ENCODE data around the gene BCL11B. TPM values are rescaled to one million over a fixed set of nuclear protein-coding genes. Genes with fewer than 3 reads are reported as not detected.

Gene BCL11B
- total RNA-seq, 2 experiments from 2014 or later = not detected

GRCh38 chr14:99147366-99147740 is 124.6 kb downstream of the BCL11B start:
- no peaks in the 10 kb centered on the region for H3K9me3 ChIP-seq (ENCODE audit: low read length)
- no peaks in the 10 kb centered on the region for H4K20me1 ChIP-seq (ENCODE audit: insufficient read depth, low read length)
- no peak overlapping the region for H3K27ac ChIP-seq (ENCODE audit: low read depth, low read length, poor library complexity, severe bottlenecking)
- H3K36me3 ChIP-seq (ENCODE audit: insufficient read depth, low read length) = no peaks in the 10 kb centered on the region
- H3K4me3 ChIP-seq (ENCODE audit: low read depth, low read length, poor library complexity, severe bottlenecking) = no peak overlapping the region
- ChIA-PET POLR2A (interaction anchor here (0.7 kb wide), 1 partner anchor 143 kb away, joined by 3 read pairs; no protein-coding TSS in a partner anchor), CTCF (ENCODE audit: unreplicated experiment) (no interaction called here)
- no peaks in the 10 kb centered on the region for H3K9me2 ChIP-seq (ENCODE audit: insufficient read depth, low read length)
- BruUV-seq (replicated peaks) = no TSS peak
- no peak overlapping the region for H3K4me2 ChIP-seq (ENCODE audit: low read length)
- DNase-seq (ENCODE audit: low spot score) = no peak
- TF ChIP-seq EZH2phosphoT487 (IDR thresholded peaks at IDR 0.05; ENCODE audit: borderline replicate concordance, low read depth, low read length) (no peak), CTCF (conservative IDR thresholded peaks at IDR 0.05; ENCODE audit: low read length) (no peak)
- intact Hi-C loops (cut with micrococcal nuclease; ENCODE audit: unreplicated experiment) = no loop called here
- peaks cover 3% of the 10 kb centered on the region for H3K4me1 ChIP-seq (ENCODE audit: insufficient read depth, low read length, poor library complexity, severe bottlenecking)
- no peaks in the 10 kb centered on the region for H3K79me2 ChIP-seq (ENCODE audit: insufficient read depth, low read depth, low read length)
- no peak overlapping the region for H2AFZ ChIP-seq (ENCODE audit: low read length)

- no peak for TF ChIP-seq CTCF (conservative IDR thresholded peaks at IDR 0.05; ENCODE audit: low read length)
- TF ChIP-seq EZH2phosphoT487 (IDR thresholded peaks at IDR 0.05; ENCODE audit: borderline replicate concordance, low read depth, low read length) = no peak
- no TSS peak for BruUV-seq (replicated peaks)
- Histone ChIP-seq H3K9me3 (ENCODE audit: low read length) (no peaks in the 10 kb centered on the region), H3K9me2 (ENCODE audit: insufficient read depth, low read length) (no peaks in the 10 kb centered on the region), H3K4me2 (ENCODE audit: low read length) (no peak overlapping the region), H3K4me3 (ENCODE audit: low read depth, low read length, poor library complexity, severe bottlenecking) (no peak overlapping the region), H3K79me2 (ENCODE audit: insufficient read depth, low read depth, low read length) (no peaks in the 10 kb centered on the region), H3K27ac (ENCODE audit: low read depth, low read length, poor library complexity, severe bottlenecking) (no peak overlapping the region), H4K20me1 (ENCODE audit: insufficient read depth, low read length) (no peaks in the 10 kb centered on the region), H3K4me1 (ENCODE audit: insufficient read depth, low read length, poor library complexity, severe bottlenecking) (peaks cover 3% of the 10 kb centered on the region), H3K36me3 (ENCODE audit: insufficient read depth, low read length) (no peaks in the 10 kb centered on the region), H2AFZ (ENCODE audit: low read length) (no peak overlapping the region)
- DNase-seq (ENCODE audit: low spot score) = no peak
- POLR2A ChIA-PET = interaction anchor here (0.5 kb wide), 1 partner anchor 899 kb away, joined by 4 read pairs; no protein-coding TSS in a partner anchor
- CTCF ChIA-PET (ENCODE audit: unreplicated experiment) = no interaction called here
- intact Hi-C loops (cut with micrococcal nuclease; ENCODE audit: unreplicated experiment) = no loop called here
Observed at GRCh38 chr14:99146616-99147365, 125.2 kb downstream of the BCL11B start.

- Histone ChIP-seq H3K4me2 (ENCODE audit: low read length) (no peak overlapping the region), H3K4me1 (ENCODE audit: insufficient read depth, low read length, poor library complexity, severe bottlenecking) (peaks cover 3% of the 10 kb centered on the region), H2AFZ (ENCODE audit: low read length) (no peak overlapping the region), H3K36me3 (ENCODE audit: insufficient read depth, low read length) (no peaks in the 10 kb centered on the region), H3K4me3 (ENCODE audit: low read depth, low read length, poor library complexity, severe bottlenecking) (no peak overlapping the region), H4K20me1 (ENCODE audit: insufficient read depth, low read length) (no peaks in the 10 kb centered on the region), H3K9me2 (ENCODE audit: insufficient read depth, low read length) (no peaks in the 10 kb centered on the region), H3K9me3 (ENCODE audit: low read length) (no peaks in the 10 kb centered on the region), H3K27ac (ENCODE audit: low read depth, low read length, poor library complexity, severe bottlenecking) (no peak overlapping the region), H3K79me2 (ENCODE audit: insufficient read depth, low read depth, low read length) (no peaks in the 10 kb centered on the region)
- intact Hi-C loops (cut with micrococcal nuclease; ENCODE audit: unreplicated experiment) = no loop called here
- ChIA-PET POLR2A (no interaction called here), CTCF (ENCODE audit: unreplicated experiment) (no interaction called here)
- TF ChIP-seq EZH2phosphoT487 (IDR thresholded peaks at IDR 0.05; ENCODE audit: borderline replicate concordance, low read depth, low read length) (no peak), CTCF (conservative IDR thresholded peaks at IDR 0.05; ENCODE audit: low read length) (no peak)
- no peak for DNase-seq (ENCODE audit: low spot score)
- no TSS peak for BruUV-seq (replicated peaks)
Observed at GRCh38 chr14:99145307-99145706, 126.7 kb downstream of the BCL11B start.

Measured in OCI-LY7 (cell line).